GM19043 (cell line): ENCODE results near the gene KIAA1614.

Source experiments
- ATAC-seq: cut with Tn5 transposase; IDR thresholded peaks from one replicate; pipeline ENCODE4 v1.9.1; 2021; ENCODE audit warnings: low read depth; ENCODE audit not compliant: unreplicated experiment

The KIAA1614 gene

GRCh38 chr1:180940445-180940844 lies 27.7 kb downstream of the KIAA1614 start:
- no peak for ATAC-seq

- ATAC-seq, result no peak
Observed at GRCh38 chr1:180941518-180942275, 29.0 kb downstream of the KIAA1614 start.

GRCh38 chr1:180945151-180945550 lies 32.5 kb downstream of the KIAA1614 start:
- ATAC-seq, result no peak

GRCh38 chr1:180945551-180945950 lies 32.9 kb downstream of the KIAA1614 start:
- no peak for ATAC-seq

GRCh38 chr1:180946056-180946455 lies 33.4 kb downstream of the KIAA1614 start:
- no peak for ATAC-seq

- ATAC-seq, result no peak
Observed at GRCh38 chr1:180946541-180947498, 34.1 kb downstream of the KIAA1614 start.

GRCh38 chr1:180947499-180947885 lies 34.8 kb downstream of the KIAA1614 start:
- no peak for ATAC-seq

- ATAC-seq, result no peak
Observed at GRCh38 chr1:180947901-180948640, 35.4 kb downstream of the KIAA1614 start.

- ATAC-seq, result no peak
Observed at GRCh38 chr1:180948641-180949615, 36.2 kb downstream of the KIAA1614 start.

- ATAC-seq, result no peak
Observed at GRCh38 chr1:180949616-180950000, 36.9 kb downstream of the KIAA1614 start.

- no peak for ATAC-seq
Observed at GRCh38 chr1:180950321-180950720, 37.6 kb downstream of the KIAA1614 start.

GRCh38 chr1:180951186-180951745 lies 38.6 kb downstream of the KIAA1614 start:
- ATAC-seq, result no peak

- no peak for ATAC-seq
Observed at GRCh38 chr1:180951836-180952656, 39.3 kb downstream of the KIAA1614 start.

GRCh38 chr1:180952657-180953013 lies 39.9 kb downstream of the KIAA1614 start:
- ATAC-seq, result no peak

GRCh38 chr1:180953291-180954004 lies 40.8 kb downstream of the KIAA1614 start:
- ATAC-seq, result peak; percentile 27

GRCh38 chr1:180954005-180954800 lies 41.5 kb downstream of the KIAA1614 start:
- ATAC-seq, result peak; percentile 67

- ATAC-seq, result no peak
Observed at GRCh38 chr1:180954801-180955165, 42.1 kb downstream of the KIAA1614 start.
